Measurements from ENCODE around the gene CCT7.

GRCh38 chr2:73218298-73218697 is 15.8 kb upstream of the CCT7 start:
- TF ChIP-seq CTCF (IDR thresholded peaks at IDR 0.05) (no peak), BHLHE40 (IDR thresholded peaks at IDR 0.05; ENCODE audit: low read depth, low read length) (no peak), ZSCAN20 (CRISPR knock-in tag; IDR thresholded peaks at IDR 0.05) (no peak), PBX3 (IDR thresholded peaks at IDR 0.05) (no peak), RAD21 (conservative IDR thresholded peaks at IDR 0.05 in 1 of 2, IDR thresholded peaks at IDR 0.05 in 1 of 2) (no peak), POLR2A (IDR thresholded peaks at IDR 0.05; ENCODE audit: low read length) (no peak), REST (IDR thresholded peaks at IDR 0.05) (no peak), NR3C1 (IDR thresholded peaks at IDR 0.05) (no peak), MAX (IDR thresholded peaks at IDR 0.05) (no peak)
